SU-DHL-6 (cell line): ENCODE results near the gene LCN10.

Experiments used
- H2AFZ ChIP-seq: fragments of 200-600 bp; sonication (generic); 2 replicates; pipeline ENCODE4 v1.6.1; 2014; ENCODE audit warnings: low read depth, mild to moderate bottlenecking, moderate library complexity, mixed read lengths, antibody characterized with exemption, low read length; ENCODE audit not compliant: severe bottlenecking
- H3F3A ChIP-seq: fragments of 200-600 bp; shearing (Covaris generic); 2 replicates; pipeline ENCODE4 v1.6.0; 2016; ENCODE audit warnings: antibody characterized with exemption, mild to moderate bottlenecking; ENCODE audit not compliant: insufficient read depth
- H3K27ac ChIP-seq: fragments of 200-600 bp; sonication (generic); 2 replicates; pipeline ENCODE4 v1.5.1; 2016; ENCODE audit warnings: low read depth, mild to moderate bottlenecking, low read length, moderate library complexity, mixed read lengths
- H3K27me3 ChIP-seq: fragments of 200-600 bp; sonication (generic), shearing (Covaris generic); 2 replicates; pipeline ENCODE4 v1.6.0; 2014; ENCODE audit warnings: mild to moderate bottlenecking, low read length
- H3K36me3 ChIP-seq: fragments of 200-600 bp; sonication (generic); 2 replicates; pipeline ENCODE4 v1.6.1; 2014; ENCODE audit warnings: mild to moderate bottlenecking, low read length, mixed read lengths
- H3K4me2 ChIP-seq: fragments of 300-600, 200-600 bp; shearing (Covaris generic), sonication (generic); 2 replicates; pipeline ENCODE4 v1.6.0; 2014; ENCODE audit warnings: low read length, low read depth, mild to moderate bottlenecking; ENCODE audit not compliant: poor library complexity, severe bottlenecking
- H3K4me3 ChIP-seq: fragments of 200-600 bp; sonication (generic); 2 replicates; pipeline ENCODE4 v1.5.1; 2014; ENCODE audit warnings: antibody characterized with exemption, low read length, mild to moderate bottlenecking, mixed read lengths; ENCODE audit not compliant: insufficient read depth, poor library complexity, severe bottlenecking
- H3K79me2 ChIP-seq: fragments of 200-600 bp; sonication (generic); 2 replicates; pipeline ENCODE4 v1.6.1; 2014; ENCODE audit warnings: mild to moderate bottlenecking, low read length, moderate library complexity; ENCODE audit not compliant: insufficient read depth
- H3K9ac ChIP-seq: fragments of 200-600 bp; sonication (generic); 2 replicates; pipeline ENCODE4 v1.7.0; 2014; ENCODE audit warnings: mild to moderate bottlenecking, low read length
- H3K9me2 ChIP-seq: fragments of 200-600 bp; sonication (generic); replicated peaks from 2 replicates; pipeline ENCODE4 v1.6.1; 2014; ENCODE audit warnings: low read length; ENCODE audit not compliant: insufficient read depth
- H3K9me3 ChIP-seq: fragments of 200-600 bp; sonication (generic); 2 replicates; pipeline ENCODE4 v1.6.1; 2014; ENCODE audit warnings: low read length, mixed read lengths; ENCODE audit not compliant: insufficient read depth
- H4K20me1 ChIP-seq: fragments of 200-600 bp; sonication (generic); 2 replicates; pipeline ENCODE4 v1.6.1; 2014; ENCODE audit warnings: low read depth, mild to moderate bottlenecking, antibody characterized with exemption, low read length, moderate library complexity, mixed read lengths
- EZH2phosphoT487 ChIP-seq: fragments of 200-600 bp; sonication (generic), shearing (Covaris generic); conservative IDR thresholded peaks from 2 replicates; pipeline ENCODE4 v1.6.1; 2018; ENCODE audit warnings: mild to moderate bottlenecking, antibody characterized with exemption, low read length, moderate library complexity, mixed read lengths
- TF ChIP-seq, protein P1 (sequence below): fragments of 200-600 bp; sonication (generic); IDR thresholded peaks from one replicate; pipeline ENCODE4 v1.5.1; 2017; ENCODE audit warnings: antibody characterized with exemption, mild to moderate bottlenecking, low read length, moderate library complexity; ENCODE audit not compliant: insufficient read depth, poor library complexity, severe bottlenecking

LCN10 gene

DNA sequence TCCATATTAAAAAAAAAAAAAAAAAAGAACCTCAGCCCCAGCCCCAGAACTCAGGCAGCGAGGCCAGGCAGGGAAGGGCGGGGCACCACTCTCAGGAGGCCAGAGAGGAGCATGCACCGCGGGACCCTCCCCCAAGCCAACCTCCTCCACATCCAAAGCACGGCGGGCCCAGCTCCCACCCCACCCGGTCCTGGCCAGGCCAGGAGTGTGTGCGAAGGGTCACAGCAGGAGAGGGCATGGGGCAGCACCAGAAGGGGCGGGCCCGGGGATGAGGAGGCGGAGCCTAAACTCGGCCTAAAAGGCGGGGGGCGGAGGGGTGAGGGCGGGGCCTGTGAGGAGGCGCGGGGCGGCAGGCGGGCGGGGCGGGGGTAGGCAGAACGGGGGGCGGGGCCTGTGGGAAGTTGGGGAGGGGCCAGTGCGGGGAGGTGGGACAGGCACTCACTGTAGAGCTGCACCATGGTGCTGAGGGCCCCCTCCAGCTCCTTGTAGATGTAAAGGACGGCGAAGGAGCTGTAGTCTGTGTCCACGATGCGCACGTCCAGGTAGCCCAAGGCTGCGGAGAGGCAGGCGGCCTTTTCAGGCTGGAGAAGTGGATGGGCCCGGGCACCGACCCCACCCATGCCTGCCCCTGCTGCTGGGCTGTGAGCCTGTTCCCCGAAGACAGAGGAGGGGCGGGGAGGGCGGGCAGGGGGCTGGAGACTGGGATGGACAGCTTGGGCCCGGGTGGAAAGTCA, 20.3 kb upstream of the LCN10 start:
- H2AFZ ChIP-seq = no peak overlapping the region
- TF ChIP-seq, protein P1, sequence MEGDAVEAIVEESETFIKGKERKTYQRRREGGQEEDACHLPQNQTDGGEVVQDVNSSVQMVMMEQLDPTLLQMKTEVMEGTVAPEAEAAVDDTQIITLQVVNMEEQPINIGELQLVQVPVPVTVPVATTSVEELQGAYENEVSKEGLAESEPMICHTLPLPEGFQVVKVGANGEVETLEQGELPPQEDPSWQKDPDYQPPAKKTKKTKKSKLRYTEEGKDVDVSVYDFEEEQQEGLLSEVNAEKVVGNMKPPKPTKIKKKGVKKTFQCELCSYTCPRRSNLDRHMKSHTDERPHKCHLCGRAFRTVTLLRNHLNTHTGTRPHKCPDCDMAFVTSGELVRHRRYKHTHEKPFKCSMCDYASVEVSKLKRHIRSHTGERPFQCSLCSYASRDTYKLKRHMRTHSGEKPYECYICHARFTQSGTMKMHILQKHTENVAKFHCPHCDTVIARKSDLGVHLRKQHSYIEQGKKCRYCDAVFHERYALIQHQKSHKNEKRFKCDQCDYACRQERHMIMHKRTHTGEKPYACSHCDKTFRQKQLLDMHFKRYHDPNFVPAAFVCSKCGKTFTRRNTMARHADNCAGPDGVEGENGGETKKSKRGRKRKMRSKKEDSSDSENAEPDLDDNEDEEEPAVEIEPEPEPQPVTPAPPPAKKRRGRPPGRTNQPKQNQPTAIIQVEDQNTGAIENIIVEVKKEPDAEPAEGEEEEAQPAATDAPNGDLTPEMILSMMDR = no peak
- TF ChIP-seq EZH2phosphoT487 = no peak
- no peaks in the 10 kb centered on the region for H3K9me2 ChIP-seq
- H4K20me1 ChIP-seq = no peaks in the 10 kb centered on the region
- H3K4me2 ChIP-seq = no peak overlapping the region
- no peaks in the 10 kb centered on the region for H3K9me3 ChIP-seq
- H3K79me2 ChIP-seq = no peaks in the 10 kb centered on the region
- no peaks in the 10 kb centered on the region for H3K36me3 ChIP-seq
- H3K27me3 ChIP-seq = no peaks in the 10 kb centered on the region
- H3K4me3 ChIP-seq = no peak overlapping the region
- no peak overlapping the region for H3K9ac ChIP-seq
- H3F3A ChIP-seq = peaks cover 6% of the 10 kb centered on the region
- no peak overlapping the region for H3K27ac ChIP-seq

DNA sequence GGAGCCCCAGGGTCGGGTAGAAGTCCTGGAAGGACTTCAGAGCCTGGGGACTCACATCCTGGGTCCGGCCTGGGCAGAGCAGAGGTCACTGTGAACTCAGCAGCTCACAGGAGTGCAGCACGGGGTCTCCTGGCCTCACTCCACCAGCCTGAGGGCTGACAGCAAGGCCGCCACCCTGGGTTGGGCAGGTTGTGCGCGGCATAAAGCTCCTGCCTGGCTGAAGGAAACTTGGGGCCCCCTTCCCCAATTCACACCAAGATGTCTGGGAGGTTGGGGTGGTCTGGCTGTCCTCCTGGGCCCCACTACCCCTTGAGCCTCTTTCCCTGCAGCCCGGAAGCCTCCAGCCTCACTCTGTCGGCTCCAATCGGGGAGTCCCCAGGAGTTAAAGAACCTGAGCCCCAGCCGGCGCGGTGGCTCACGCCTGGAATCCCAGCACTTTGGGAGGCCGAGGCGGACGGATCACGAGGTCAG, 19.5 kb upstream of the LCN10 start:
- TF ChIP-seq, protein P1 = no peak
- no peak for TF ChIP-seq EZH2phosphoT487
- H3K4me3 ChIP-seq = no peak overlapping the region
- no peak overlapping the region for H2AFZ ChIP-seq
- H3K9ac ChIP-seq = no peak overlapping the region
- no peak overlapping the region for H3K4me2 ChIP-seq
- H3K9me2 ChIP-seq = no peaks in the 10 kb centered on the region
- H4K20me1 ChIP-seq = no peaks in the 10 kb centered on the region
- no peaks in the 10 kb centered on the region for H3K27me3 ChIP-seq
- no peaks in the 10 kb centered on the region for H3F3A ChIP-seq
- H3K79me2 ChIP-seq = no peaks in the 10 kb centered on the region
- H3K9me3 ChIP-seq = no peaks in the 10 kb centered on the region
- no peak overlapping the region for H3K27ac ChIP-seq
- H3K36me3 ChIP-seq = no peaks in the 10 kb centered on the region

DNA sequence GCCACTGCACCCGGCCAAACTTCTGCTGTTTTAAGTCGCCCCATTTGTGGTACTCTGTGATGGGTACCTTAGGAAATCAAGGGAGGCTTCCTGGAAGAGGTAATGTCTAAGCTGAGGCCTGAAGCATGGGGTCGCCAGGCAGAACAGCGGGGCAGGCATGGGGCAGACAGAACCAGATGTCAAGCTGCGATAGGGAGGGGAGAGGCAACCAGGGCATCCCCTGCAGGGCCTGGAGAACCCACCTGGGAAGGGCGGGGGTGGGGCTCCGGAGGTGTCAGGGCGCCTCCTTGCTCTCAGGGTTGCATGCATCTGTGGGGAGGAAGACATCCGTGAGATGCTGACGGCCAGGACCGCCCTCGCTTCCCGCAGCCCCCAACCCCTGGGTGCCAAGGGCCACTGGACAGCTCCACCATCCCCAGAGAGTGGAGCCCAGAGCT, 18.8 kb upstream of the LCN10 start:
- no peak overlapping the region for H3K9ac ChIP-seq
- H3K4me2 ChIP-seq = no peak overlapping the region
- no peak overlapping the region for H3K27ac ChIP-seq
- H4K20me1 ChIP-seq = no peaks in the 10 kb centered on the region
- no peak overlapping the region for H2AFZ ChIP-seq
- H3K36me3 ChIP-seq = no peaks in the 10 kb centered on the region
- H3F3A ChIP-seq = no peaks in the 10 kb centered on the region
- no peaks in the 10 kb centered on the region for H3K27me3 ChIP-seq
- no peaks in the 10 kb centered on the region for H3K79me2 ChIP-seq
- no peak for TF ChIP-seq EZH2phosphoT487
- TF ChIP-seq, protein P1 = no peak
- no peaks in the 10 kb centered on the region for H3K9me2 ChIP-seq
- H3K9me3 ChIP-seq = no peaks in the 10 kb centered on the region
- H3K4me3 ChIP-seq = no peak overlapping the region
